Measurements from ENCODE around the gene LPAR3. TPM values are rescaled to one million over a fixed set of nuclear protein-coding genes. Genes with fewer than 3 reads are reported as not detected.
A peak's percentile ranks its signal among the peaks of the same experiment; 100 is the strongest.

The LPAR3 gene
- total and polyA plus RNA-seq, 2 experiments from 2014 or later = 0.18 to 2.7 TPM

DNA sequence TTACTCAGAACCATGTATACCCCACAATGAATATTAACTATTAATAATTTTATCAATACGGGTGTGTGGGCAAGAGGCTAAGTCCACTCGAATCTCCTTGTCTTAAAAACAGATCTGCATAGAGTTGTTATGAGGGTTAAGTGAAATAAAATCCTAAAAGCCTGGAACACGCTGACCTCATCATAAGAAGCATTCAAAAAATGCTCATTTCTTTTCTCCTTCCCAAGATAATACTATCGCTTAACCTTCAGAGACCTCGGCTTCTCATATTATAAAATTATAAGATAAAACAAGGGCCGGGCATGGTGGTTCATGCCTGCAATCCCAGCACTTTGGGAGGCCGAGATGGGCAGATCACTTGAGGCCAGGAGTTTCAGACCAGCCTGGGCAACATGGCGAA, 35.1 kb downstream of the LPAR3 start:
- WGBS (ENCODE audit: low lambda C conversion rate, missing lambda C conversion rate) = 82% methylated on average over 8 of the region's 8 CpGs
- Histone ChIP-seq H3K4me2 (no peak overlapping the region), H3K4me1 (ENCODE audit: insufficient read depth) (peaks cover 6% of the 10 kb centered on the region), H3K27me3 (no peaks in the 10 kb centered on the region), H3K9me2 (replicated peaks; ENCODE audit: insufficient read depth) (no peaks in the 10 kb centered on the region), H3K79me2 (no peaks in the 10 kb centered on the region), H3K9me3 (ENCODE audit: low read depth) (no peaks in the 10 kb centered on the region), H3K27ac (no peak overlapping the region), H2AFZ (no peak overlapping the region), H3K4me3 (no peak overlapping the region), H4K20me1 (ENCODE audit: insufficient read depth, poor library complexity, severe bottlenecking) (no peaks in the 10 kb centered on the region), H3K36me3 (replicated peaks; ENCODE audit: insufficient read depth, low read depth) (no peaks in the 10 kb centered on the region)
- TF ChIP-seq EZH2phosphoT487 (IDR thresholded peaks at IDR 0.05; ENCODE audit: low read depth, severe bottlenecking, unreplicated experiment) (no peak), EZH2 (IDR thresholded peaks at IDR 0.05; ENCODE audit: borderline replicate concordance) (no peak), CTCF (IDR thresholded peaks at IDR 0.05; ENCODE audit: poor library complexity) (no peak)
- DNase-seq (ENCODE audit: low spot score) = no peak

DNA sequence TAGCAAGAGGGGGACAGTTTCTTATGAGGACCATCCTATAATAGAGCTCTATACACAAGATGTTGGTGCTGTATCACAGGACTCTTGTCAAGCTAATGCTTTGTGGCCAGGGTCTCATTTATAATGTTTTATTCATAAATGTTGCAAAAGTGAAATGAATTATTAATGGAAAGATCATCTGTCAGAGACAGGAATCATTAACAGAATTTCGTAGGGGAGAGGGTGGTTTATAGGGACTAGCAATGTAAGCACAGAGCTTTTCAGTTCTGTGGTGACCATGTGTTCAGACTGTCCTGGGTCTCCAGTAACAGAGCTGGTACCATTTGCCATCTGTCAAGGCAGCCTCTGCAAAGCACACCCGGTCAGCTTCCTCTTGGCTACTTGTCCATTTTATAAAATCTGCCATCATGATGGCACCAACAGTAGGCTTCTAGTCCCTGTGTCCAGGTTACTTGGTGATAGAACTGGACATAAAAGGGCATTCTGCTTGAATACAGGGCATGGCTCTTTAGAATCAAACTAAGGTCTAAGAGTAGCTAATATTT, 36.2 kb downstream of the LPAR3 start:
- H3K4me1 ChIP-seq (ENCODE audit: insufficient read depth) = peaks cover 6% of the 10 kb centered on the region
- H2AFZ ChIP-seq = no peak overlapping the region
- H3K36me3 ChIP-seq (replicated peaks; ENCODE audit: insufficient read depth, low read depth) = no peaks in the 10 kb centered on the region
- H4K20me1 ChIP-seq (ENCODE audit: insufficient read depth, poor library complexity, severe bottlenecking) = no peaks in the 10 kb centered on the region
- TF ChIP-seq EZH2 (IDR thresholded peaks at IDR 0.05; ENCODE audit: borderline replicate concordance) = no peak
- H3K4me2 ChIP-seq = no peak overlapping the region
- DNase-seq (ENCODE audit: low spot score) = no peak
- H3K27me3 ChIP-seq = no peaks in the 10 kb centered on the region
- no peak overlapping the region for H3K27ac ChIP-seq
- H3K79me2 ChIP-seq = no peaks in the 10 kb centered on the region
- 86% methylated on average over 2 of the region's 2 CpGs for WGBS (ENCODE audit: low lambda C conversion rate, missing lambda C conversion rate)
- H3K9me3 ChIP-seq (ENCODE audit: low read depth) = no peaks in the 10 kb centered on the region
- no peak overlapping the region for H3K4me3 ChIP-seq
- H3K9me2 ChIP-seq (replicated peaks; ENCODE audit: insufficient read depth) = no peaks in the 10 kb centered on the region

- no peak for DNase-seq (ENCODE audit: low spot score)
- H3K27ac ChIP-seq = no peak overlapping the region
- H3K4me3 ChIP-seq = no peak overlapping the region
- H4K20me1 ChIP-seq (ENCODE audit: insufficient read depth, poor library complexity, severe bottlenecking) = no peaks in the 10 kb centered on the region
- no peaks in the 10 kb centered on the region for H3K36me3 ChIP-seq (replicated peaks; ENCODE audit: insufficient read depth, low read depth)
- WGBS (ENCODE audit: low lambda C conversion rate, missing lambda C conversion rate) = 90% methylated on average over 10 of the region's 10 CpGs
- H3K79me2 ChIP-seq = no peaks in the 10 kb centered on the region
- peaks cover 6% of the 10 kb centered on the region for H3K4me1 ChIP-seq (ENCODE audit: insufficient read depth)
- H3K4me2 ChIP-seq = no peak overlapping the region
- no peaks in the 10 kb centered on the region for H3K9me3 ChIP-seq (ENCODE audit: low read depth)
- TF ChIP-seq EZH2phosphoT487 (IDR thresholded peaks at IDR 0.05; ENCODE audit: low read depth, severe bottlenecking, unreplicated experiment) (no peak), CTCF (IDR thresholded peaks at IDR 0.05; ENCODE audit: poor library complexity) (no peak)
- no peak overlapping the region for H2AFZ ChIP-seq
- H3K27me3 ChIP-seq = no peaks in the 10 kb centered on the region
- no peaks in the 10 kb centered on the region for H3K9me2 ChIP-seq (replicated peaks; ENCODE audit: insufficient read depth)
Observed at GRCh38 chr1:84855691-84856630, 37.0 kb downstream of the LPAR3 start.

DNA sequence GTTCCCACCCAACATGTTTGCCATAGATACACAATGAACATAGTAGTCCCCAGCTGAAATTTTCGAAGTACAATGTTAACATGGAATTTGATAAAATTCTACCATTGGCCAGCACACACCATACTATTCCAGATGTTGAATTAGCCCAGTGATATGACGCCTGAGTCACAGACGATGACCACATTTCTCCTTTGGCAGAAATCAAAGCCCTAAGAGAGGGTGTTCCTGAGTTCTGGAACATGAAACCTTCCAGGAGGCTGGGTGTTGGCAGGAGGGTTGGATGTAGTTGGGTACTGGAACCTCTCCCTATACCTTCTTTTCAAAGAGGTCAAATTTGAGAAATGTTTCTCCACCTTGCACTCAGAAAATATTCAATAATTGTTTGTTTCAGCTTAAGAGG, 37.8 kb downstream of the LPAR3 start:
- Histone ChIP-seq H4K20me1 (ENCODE audit: insufficient read depth, poor library complexity, severe bottlenecking) (no peaks in the 10 kb centered on the region), H3K4me2 (no peak overlapping the region), H3K9me3 (ENCODE audit: low read depth) (no peaks in the 10 kb centered on the region), H3K27ac (peak overlapping the region; percentile 65), H3K79me2 (no peaks in the 10 kb centered on the region), H3K4me3 (no peak overlapping the region), H3K27me3 (no peaks in the 10 kb centered on the region), H3K4me1 (ENCODE audit: insufficient read depth) (peaks cover 6% of the 10 kb centered on the region), H3K36me3 (replicated peaks; ENCODE audit: insufficient read depth, low read depth) (no peaks in the 10 kb centered on the region), H2AFZ (no peak overlapping the region), H3K9me2 (replicated peaks; ENCODE audit: insufficient read depth) (no peaks in the 10 kb centered on the region)
- 86% methylated on average over 3 of the region's 3 CpGs for WGBS (ENCODE audit: low lambda C conversion rate, missing lambda C conversion rate)
- DNase-seq (ENCODE audit: low spot score) = no peak
- TF ChIP-seq EZH2 (IDR thresholded peaks at IDR 0.05; ENCODE audit: borderline replicate concordance) = no peak
- TF ChIP-seq EZH2phosphoT487 (IDR thresholded peaks at IDR 0.05; ENCODE audit: low read depth, severe bottlenecking, unreplicated experiment) = no peak
- no peak for TF ChIP-seq CTCF (IDR thresholded peaks at IDR 0.05; ENCODE audit: poor library complexity)

Data from hepatocyte (in vitro differentiated cells).